HCT116 (cell line): Measurements from ENCODE around the gene CPSF4L. TPM values are rescaled to one million over a fixed set of nuclear protein-coding genes. Genes with fewer than 3 reads are reported as not detected.

Experiments used
- ATAC-seq: fragments of 200-7000 bp; cut with Tn5 transposase; 2 replicates; pipeline ENCODE4 v1.9.1; 2020; ENCODE audit warnings: mild to moderate bottlenecking, moderate library complexity
- BruUV-seq: library from RNA; stranded (reverse); fragments of 400-500 nt; replicated peaks from 2 replicates; lab custom pipeline; 2021; lab: Mats Ljungman, UMichigan
- CTCF ChIA-PET: fragments of 300-600 bp; sonication (Branson Sonifier 250); formaldehyde crosslinking; loops from one replicate; lab custom pipeline; 2021; ENCODE audit warnings: antibody characterized with exemption; lab: Charles Lee
- POLR2A ChIA-PET: fragments of 300-600, 350-600 bp; sonication (Branson Sonifier 250); formaldehyde crosslinking; loops from one replicate; lab custom pipeline; 2021; ENCODE audit warnings: antibody characterized with exemption; lab: Charles Lee
- RAD21 ChIA-PET, 2 experiments: fragments of 300-600 bp; sonication (Branson Sonifier 250); formaldehyde crosslinking; loops; one replicate each; lab custom pipeline; 2023; ENCODE audit warnings: low total read pairs in 2 of 2; ENCODE audit not compliant: uncharacterized antibody in 2 of 2, unreplicated experiment in 2 of 2, low non-redundant PET in 1 of 2; lab: Charles Lee
- DNase-seq: peaks from one replicate; pipeline ENCODE4 v3.0.0-alpha.2; 2010; ENCODE audit warnings: low read depth, low spot score
- H2AFZ ChIP-seq: fragments of 200-600 bp; shearing (Covaris generic), sonication (generic); 2 replicates; pipeline ENCODE4 v1.6.1; 2017; ENCODE audit warnings: low read depth, mixed run types, mixed read lengths, antibody characterized with exemption, low read length; ENCODE audit not compliant: poor library complexity, severe bottlenecking
- H3K27ac ChIP-seq: 2 replicates; pipeline ENCODE4 v1.5.1; 2012; ENCODE audit warnings: low read depth, low read length
- H3K27me3 ChIP-seq: fragments of 200-600 bp; sonication (generic); 2 replicates; pipeline ENCODE4 v1.6.1; 2016; ENCODE audit warnings: mixed run types, low read length, mixed read lengths; ENCODE audit not compliant: insufficient read depth
- H3K36me3 ChIP-seq, 2 experiments: fragments of 200-500 bp in 1 of 2; fragments of 200-600 bp in 1 of 2; sonication (Bioruptor generic) in 1 of 2; sonication (generic) in 1 of 2; 2 replicates each; pipeline versions ENCODE4 v1.5.1 to v1.6.1; 2014 to 2016; ENCODE audit warnings: low read length in 2 of 2, inconsistent platforms in 1 of 2, mixed read lengths in 1 of 2, mixed run types in 1 of 2; ENCODE audit not compliant: insufficient read depth in 2 of 2, control insufficient read depth in 1 of 2
- H3K4me1 ChIP-seq, 2 experiments: fragments of 200-600 bp in 1 of 2; sonication (generic) in 1 of 2; 2 replicates each; pipeline versions ENCODE4 v1.5.1 to v1.6.1; 2012 to 2017; ENCODE audit warnings: low read length in 2 of 2, inconsistent platforms in 1 of 2, mild to moderate bottlenecking in 1 of 2, mixed read lengths in 1 of 2, mixed run types in 1 of 2, moderate library complexity in 1 of 2; ENCODE audit not compliant: insufficient read depth in 2 of 2, control insufficient read depth in 1 of 2
- H3K4me2 ChIP-seq: fragments of 200-600 bp; sonication (generic); 2 replicates; pipeline ENCODE4 v1.6.1; 2017; ENCODE audit warnings: mixed run types, low read length, mixed read lengths
- H3K4me3 ChIP-seq, 2 experiments: fragments of 200-600 bp in 1 of 2; sonication (generic) in 1 of 2; replicated peaks in 1 of 2; 2 replicates each; pipeline ENCODE4 v1.5.1; 2011 to 2016; ENCODE audit warnings: low read length in 2 of 2, control low read depth in 1 of 2, low read depth in 1 of 2, mild to moderate bottlenecking in 1 of 2, mixed read lengths in 1 of 2, mixed run types in 1 of 2
- H3K79me2 ChIP-seq: fragments of 200-600 bp; sonication (generic); 2 replicates; pipeline ENCODE4 v1.6.1; 2017; ENCODE audit warnings: mild to moderate bottlenecking, mixed run types, low read length, moderate library complexity, mixed read lengths; ENCODE audit not compliant: insufficient read depth
- H3K9ac ChIP-seq: fragments of 200-600 bp; sonication (generic); 2 replicates; pipeline ENCODE4 v1.6.1; 2016; ENCODE audit warnings: low read length, mixed read lengths
- H3K9me2 ChIP-seq: fragments of 200-600 bp; sonication (generic), shearing (Covaris generic); 2 replicates; pipeline ENCODE4 v1.6.1; 2017; ENCODE audit warnings: mixed run types, mild to moderate bottlenecking, moderate library complexity; ENCODE audit not compliant: insufficient read depth
- H3K9me3 ChIP-seq, 2 experiments: fragments of 200-500 bp in 1 of 2; fragments of 200-600 bp in 1 of 2; sonication (Bioruptor generic) in 1 of 2; sonication (generic) in 1 of 2; 2 replicates each; pipeline ENCODE4 v1.6.1; 2014 to 2017; ENCODE audit warnings: low read length in 2 of 2, mixed read lengths in 2 of 2, inconsistent platforms in 1 of 2, low read depth in 1 of 2, mild to moderate bottlenecking in 1 of 2, mixed run types in 1 of 2, moderate library complexity in 1 of 2; ENCODE audit not compliant: control insufficient read depth in 1 of 2, insufficient read depth in 1 of 2
- H4K20me1 ChIP-seq: fragments of 200-600 bp; sonication (generic), shearing (Covaris generic); 2 replicates; pipeline ENCODE4 v1.6.1; 2017; ENCODE audit warnings: mixed run types, mild to moderate bottlenecking, moderate library complexity; ENCODE audit not compliant: insufficient read depth
- CBX3 ChIP-seq: IDR thresholded peaks from 2 replicates; pipeline ENCODE4 v1.6.1; 2012; ENCODE audit warnings: low read depth
- CEBPB ChIP-seq: IDR thresholded peaks from 2 replicates; pipeline ENCODE4 v1.6.1; 2012; ENCODE audit warnings: low read depth
- EZH2 ChIP-seq: fragments of 200-600 bp; sonication (generic); IDR thresholded peaks from 2 replicates; pipeline ENCODE4 v1.6.1; 2017; ENCODE audit warnings: antibody characterized with exemption, mixed run types
- EZH2phosphoT487 ChIP-seq: fragments of 200-600 bp; IDR thresholded peaks from 2 replicates; pipeline ENCODE4 v1.6.1; 2018; ENCODE audit warnings: antibody characterized with exemption, borderline replicate concordance
- FOSL1 ChIP-seq: IDR thresholded peaks from 2 replicates; pipeline ENCODE4 v1.6.1; 2012; ENCODE audit warnings: low read depth
- JUND ChIP-seq: IDR thresholded peaks from 2 replicates; pipeline ENCODE4 v1.6.1; 2012
- POLR2A ChIP-seq: IDR thresholded peaks from 2 replicates; pipeline ENCODE4 v1.7.0; 2011; ENCODE audit warnings: borderline replicate concordance; ENCODE audit not compliant: insufficient read depth, insufficient read length; ENCODE audit errors: extremely low read depth
- SIN3A ChIP-seq: IDR thresholded peaks from 2 replicates; pipeline ENCODE4 v1.6.1; 2012; ENCODE audit warnings: low read depth
- SP1 ChIP-seq: IDR thresholded peaks from 2 replicates; pipeline ENCODE4 v1.6.1; 2012; ENCODE audit warnings: low read depth
- SRF ChIP-seq: IDR thresholded peaks from 2 replicates; pipeline ENCODE4 v1.6.1; 2012; ENCODE audit warnings: low read depth
- YY1 ChIP-seq: IDR thresholded peaks from 2 replicates; pipeline ENCODE4 v1.6.1; 2011; ENCODE audit warnings: low read length, low read depth, moderate library complexity, mild to moderate bottlenecking; ENCODE audit not compliant: insufficient replicate concordance; ENCODE audit errors: extremely low read depth
- intact Hi-C: fragments of 100-400 bp; cut with micrococcal nuclease; formaldehyde crosslinking; loops from 2 replicates; pipeline ENCODE4 v1.10.0; 2022
- total RNA-seq: library from RNA; stranded (reverse); gene quantifications from one replicate; pipeline ENCODE4 v1.2.1, GENCODE V29; 2021; ENCODE audit not compliant: unreplicated experiment

CPSF4L gene
- total RNA-seq, 1 experiment from 2014 or later, result not detected

GRCh38 chr17:73284354-73284753 lies 22.7 kb upstream of the CPSF4L start:
- Histone ChIP-seq H3K79me2 (peaks cover 30% of the 10 kb centered on the region), H3K9me2 (no peaks in the 10 kb centered on the region), H3K27ac (no peak overlapping the region), H3K36me3 (peaks cover 8 to 28% of the 10 kb centered on the region in 2 experiments; a peak in 3 of 4 replicates), H3K9me3 (no peaks in the 10 kb centered on the region), H4K20me1 (no peaks in the 10 kb centered on the region), H3K27me3 (no peaks in the 10 kb centered on the region), H3K4me3 (no peak overlapping the region), H3K4me1 (peaks cover 23 to 34% of the 10 kb centered on the region in 2 experiments), H2AFZ (no peak overlapping the region), H3K9ac (no peak overlapping the region), H3K4me2 (no peak overlapping the region)
- ChIA-PET RAD21 (no interaction called here), POLR2A (no interaction called here), CTCF (no interaction called here)
- DNase-seq (no peak), ATAC-seq (no peak)
- BruUV-seq, result no TSS peak
- intact Hi-C loops, result no loop called here
- no peak for TF ChIP-seq EZH2phosphoT487
- TF ChIP-seq CEBPB, result no peak
- TF ChIP-seq SP1, result no peak
- no peak for TF ChIP-seq JUND

GRCh38 chr17:73283841-73284282 lies 22.2 kb upstream of the CPSF4L start:
- no peaks in the 10 kb centered on the region for H3K9me3 ChIP-seq
- H2AFZ ChIP-seq, result no peak overlapping the region
- no peaks in the 10 kb centered on the region for H3K27me3 ChIP-seq
- CTCF ChIA-PET, result interaction anchor here (1.3 kb wide), 1 partner anchor 86 kb away, joined by 4 read pairs; no protein-coding TSS in a partner anchor
- no peaks in the 10 kb centered on the region for H4K20me1 ChIP-seq
- H3K4me3 ChIP-seq, result no peak overlapping the region
- TF ChIP-seq CBX3 (no peak), CEBPB (no peak), SRF (no peak), FOSL1 (no peak), SIN3A (no peak), EZH2 (no peak), POLR2A (no peak), JUND (no peak), SP1 (no peak), YY1 (no peak), EZH2phosphoT487 (no peak)
- no peak for DNase-seq
- no peaks in the 10 kb centered on the region for H3K9me2 ChIP-seq
- H3K9ac ChIP-seq, result no peak overlapping the region
- RAD21 ChIA-PET, result no interaction called here
- peaks cover 21 to 31% of the 10 kb centered on the region in 2 experiments for H3K4me1 ChIP-seq
- peaks cover 25% of the 10 kb centered on the region for H3K79me2 ChIP-seq
- intact Hi-C loops, result no loop called here
- ATAC-seq, result no peak
- H3K27ac ChIP-seq, result no peak overlapping the region
- peaks cover 8 to 28% of the 10 kb centered on the region in 2 experiments; a peak in 3 of 4 replicates for H3K36me3 ChIP-seq
- TSS peak; percentile 33 for BruUV-seq
- no peak overlapping the region for H3K4me2 ChIP-seq
- POLR2A ChIA-PET, result interaction anchor here (0.7 kb wide), 1 partner anchor 51 kb away, joined by 3 read pairs; a partner anchor contains a TSS
